Subcutaneous abdominal adipose tissue (tissue), 5 donors: ENCODE measurements around the gene FCER1G.

ENCODE experiments used
- H3K27ac ChIP-seq: one replicate; pipeline ENCODE4 v1.7.0; 2013; ENCODE audit warnings: low read depth, mild to moderate bottlenecking, inconsistent platforms, low read length, moderate library complexity
- H3K27me3 ChIP-seq, 5 donors: one replicate each; pipeline ENCODE4 v1.7.0; 2013; ENCODE audit warnings: low read length in 5 of 5, inconsistent platforms in 1 of 5; ENCODE audit not compliant: control insufficient read depth in 5 of 5, insufficient read depth in 4 of 5
- H3K36me3 ChIP-seq, 5 donors: one replicate each; pipeline ENCODE4 v1.7.0; 2013; ENCODE audit warnings: low read length in 5 of 5; ENCODE audit not compliant: control insufficient read depth in 5 of 5, insufficient read depth in 5 of 5
- H3K4me1 ChIP-seq, 5 donors: one replicate each; pipeline ENCODE4 v1.7.0; 2013; ENCODE audit warnings: low read length in 5 of 5, mild to moderate bottlenecking in 3 of 5, moderate library complexity in 1 of 5; ENCODE audit not compliant: control insufficient read depth in 5 of 5, insufficient read depth in 5 of 5
- H3K4me3 ChIP-seq, 5 donors: one replicate each; pipeline ENCODE4 v1.7.0; 2013; ENCODE audit warnings: low read length in 5 of 5, low read depth in 1 of 5
- H3K9ac ChIP-seq, 5 donors: one replicate each; pipeline ENCODE4 v1.7.0; 2013; ENCODE audit warnings: low read length in 5 of 5, mild to moderate bottlenecking in 4 of 5, moderate library complexity in 3 of 5
- H3K9me3 ChIP-seq, 5 donors: one replicate each; pipeline ENCODE4 v1.7.0; 2013; ENCODE audit warnings: low read length in 5 of 5; ENCODE audit not compliant: control insufficient read depth in 5 of 5
- donor health status: healthy.
- donor health status: healthy.
- donor health status: healthy.
- donor health status: healthy.
- donor health status: healthy.

FCER1G gene

DNA sequence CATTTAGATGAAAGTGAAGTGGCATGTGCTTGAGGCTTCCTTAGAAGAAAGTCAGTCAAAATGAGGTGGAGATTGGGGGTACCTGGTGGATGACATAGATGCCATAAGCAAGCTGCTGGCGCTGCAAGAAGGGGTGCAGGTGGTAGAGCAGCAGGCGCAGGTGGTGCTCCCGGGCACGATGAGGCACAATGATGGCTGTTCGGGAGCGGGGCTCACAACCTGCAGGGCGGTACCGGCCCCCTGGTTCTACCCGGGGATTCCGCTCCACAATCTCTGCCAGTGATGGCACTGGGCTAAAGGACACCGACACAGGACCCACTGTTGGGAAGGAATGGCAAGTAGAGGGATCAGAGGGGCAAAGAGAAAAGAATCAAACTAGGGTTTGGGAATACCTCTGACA, 40.2 kb upstream of the FCER1G start:
- no peak overlapping the region for H3K27ac ChIP-seq

DNA sequence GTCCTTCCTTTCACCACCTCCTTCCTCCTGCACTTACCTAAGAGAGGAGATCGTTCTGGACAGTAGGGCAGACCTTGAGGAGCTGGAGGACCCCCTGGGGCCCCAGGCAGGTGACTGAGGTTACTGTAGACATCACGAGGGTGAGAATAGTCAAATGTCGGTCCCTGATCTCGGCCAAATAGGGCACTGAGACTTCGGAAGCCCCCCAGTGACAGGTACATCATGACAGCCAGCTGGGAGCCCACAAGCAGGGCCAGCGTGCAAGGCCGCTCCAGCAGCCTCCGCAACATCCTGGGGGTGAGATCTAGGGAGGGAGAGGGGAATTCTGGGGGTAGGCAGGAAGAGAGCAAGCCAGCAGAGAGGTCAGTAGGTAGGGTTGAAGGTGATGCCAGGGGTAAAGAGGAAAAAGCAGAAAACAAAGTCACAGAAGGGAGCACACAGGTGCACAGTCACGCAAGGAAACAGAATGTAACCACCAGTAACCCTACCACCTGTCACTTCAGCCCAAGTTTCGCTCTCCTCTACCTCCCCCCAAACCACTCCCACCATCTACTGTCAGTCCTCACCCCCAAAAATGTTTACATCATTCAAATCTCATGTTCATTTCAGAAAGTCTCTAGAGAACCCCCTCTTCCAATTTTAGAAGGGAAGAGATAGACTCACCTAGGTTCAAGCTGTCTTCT, 39.2 kb upstream of the FCER1G start:
- Histone ChIP-seq H3K4me1 (peaks cover 12 to 51% (median 42%) of the 10 kb centered on the region in 5 donors), H3K9me3 (no peaks in the 10 kb centered on the region), H3K9ac (peak overlapping the region; percentile 81 to 91 (median 88)), H3K27ac (peak overlapping the region; percentile 90), H3K4me3 (peak overlapping the region in 4 of 5 donors; percentile 94 to 98 (median 98)), H3K27me3 (no peaks in the 10 kb centered on the region), H3K36me3 (peaks cover 5 to 50% (median 42%) of the 10 kb centered on the region in 5 donors)

More for the DNA sequence above, 40.2 kb upstream of the FCER1G start:
- Histone ChIP-seq H3K9me3 (no peaks in the 10 kb centered on the region), H3K4me1 (peaks cover 12 to 51% (median 42%) of the 10 kb centered on the region in 5 donors), H3K27me3 (no peaks in the 10 kb centered on the region), H3K36me3 (peaks cover 5 to 59% (median 50%) of the 10 kb centered on the region in 5 donors), H3K4me3 (no peak overlapping the region), H3K9ac (no peak overlapping the region)

DNA sequence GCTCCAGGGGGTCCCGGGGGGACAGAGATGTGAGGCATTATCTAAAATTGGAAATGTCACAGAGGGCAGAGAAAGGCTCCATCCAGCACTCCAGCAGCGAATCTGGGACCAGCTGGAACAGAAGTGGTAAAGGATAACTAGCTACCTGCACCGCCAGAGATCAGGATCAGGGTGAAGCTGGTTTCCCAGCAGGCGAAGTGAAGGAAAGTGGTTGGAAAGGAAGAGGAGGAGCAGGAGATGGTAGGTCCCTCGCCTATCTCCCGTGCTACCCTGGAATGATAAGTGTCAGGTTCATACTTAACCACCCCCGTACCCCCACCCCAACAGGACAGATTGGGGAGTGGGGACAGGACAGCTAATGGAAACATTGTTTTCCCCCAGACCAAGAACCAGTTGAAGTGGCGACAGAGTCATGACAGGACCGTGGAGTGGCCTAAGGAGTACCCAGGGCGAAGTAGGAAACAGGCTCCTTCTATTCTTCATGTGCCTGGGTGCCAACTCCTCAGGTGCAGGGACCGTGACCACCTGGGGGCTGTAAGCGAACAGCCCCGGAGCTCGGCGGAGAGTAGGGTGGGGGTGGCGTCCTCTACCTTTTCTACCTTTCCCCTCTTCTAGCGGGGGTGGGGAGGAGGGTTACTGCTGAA, 38.5 kb upstream of the FCER1G start:
- peak overlapping the region; percentile 94 to 98 (median 97) for H3K4me3 ChIP-seq
- peaks cover 12 to 46% (median 42%) of the 10 kb centered on the region in 5 donors for H3K4me1 ChIP-seq
- peak overlapping the region; percentile 81 to 91 (median 88) for H3K9ac ChIP-seq
- H3K9me3 ChIP-seq = no peaks in the 10 kb centered on the region
- H3K27me3 ChIP-seq = no peaks in the 10 kb centered on the region
- peaks cover 5 to 43% (median 36%) of the 10 kb centered on the region in 5 donors for H3K36me3 ChIP-seq
- peak overlapping the region; percentile 90 for H3K27ac ChIP-seq

DNA sequence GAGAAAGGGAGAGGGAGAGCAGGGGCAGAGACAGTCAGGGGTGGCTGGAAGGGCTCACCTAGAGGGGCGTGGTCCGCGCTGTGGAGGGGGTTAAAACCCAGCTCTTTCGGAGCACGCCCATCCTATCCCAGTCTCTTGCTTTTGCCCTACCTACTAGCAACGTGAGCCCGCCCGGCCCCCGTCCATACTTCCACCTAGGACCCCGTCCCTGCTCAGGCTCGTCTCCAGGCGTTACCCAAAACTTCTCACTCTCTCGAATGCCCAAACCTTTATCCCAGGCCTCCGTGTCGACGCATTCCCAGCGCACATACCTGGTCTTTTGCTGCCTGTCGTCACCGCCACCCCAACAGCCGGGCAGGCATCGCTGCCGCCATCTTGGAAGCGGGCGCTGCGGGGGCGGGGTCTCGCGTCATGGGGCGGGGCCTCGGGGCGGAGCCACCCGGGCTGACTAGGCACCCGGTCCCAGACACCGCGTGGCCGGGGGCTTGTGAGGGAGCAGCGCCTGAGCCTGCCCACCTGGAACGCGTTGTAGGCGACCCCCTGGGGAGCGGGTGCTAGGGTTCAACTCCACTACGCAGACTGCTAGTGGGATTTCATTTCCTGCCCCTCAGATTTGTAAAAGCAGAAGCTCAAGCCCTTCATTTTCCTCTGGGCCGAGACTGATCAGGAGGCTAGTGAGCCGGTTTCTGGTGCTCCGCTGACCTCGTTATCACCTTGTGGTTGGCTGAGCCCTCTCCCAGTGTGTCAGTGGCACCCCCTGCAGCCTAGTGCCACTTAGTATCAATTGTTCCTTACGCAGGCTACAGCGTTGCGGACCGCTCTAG, 37.8 kb upstream of the FCER1G start, which contains the start of gene B4GALT3:
Gene B4GALT3 (minus strand): TSS at position 396 of the 824 bp plus-strand sequence. CDS start 1,447 bp downstream, outside the sequence.
- H3K4me3 ChIP-seq = peak within 1 kb of the TSS; percentile 94 to 98 (median 97)
- peaks cover 5 to 36% (median 29%) of the 10 kb centered on the region in 5 donors for H3K36me3 ChIP-seq
- H3K4me1 ChIP-seq = peaks cover 12 to 40% (median 39%) of the 10 kb centered on the region in 5 donors
- peak within 1 kb of the TSS; percentile 81 to 91 (median 88) for H3K9ac ChIP-seq
- peak within 1 kb of the TSS; percentile 90 for H3K27ac ChIP-seq
- no peaks in the 10 kb centered on the region for H3K9me3 ChIP-seq
- no peaks in the 10 kb centered on the region for H3K27me3 ChIP-seq

DNA sequence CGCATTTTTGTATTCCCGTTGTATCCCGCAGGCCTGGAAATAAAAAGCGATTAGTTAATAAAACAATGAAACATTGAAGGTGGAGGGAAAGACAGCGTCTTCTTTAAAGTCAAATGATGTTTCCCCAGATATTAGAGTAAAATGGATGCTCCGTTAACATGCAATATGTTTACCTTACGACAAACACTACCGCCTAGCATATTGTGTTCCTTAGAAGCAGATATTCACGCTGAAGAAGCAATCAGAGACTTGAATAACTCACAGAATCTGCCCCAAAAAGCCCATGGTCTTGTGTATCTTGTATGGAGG, 37.2 kb upstream of the FCER1G start:
- peak overlapping the region in 4 of 5 donors; percentile 85 to 91 (median 89) for H3K9ac ChIP-seq

DNA sequence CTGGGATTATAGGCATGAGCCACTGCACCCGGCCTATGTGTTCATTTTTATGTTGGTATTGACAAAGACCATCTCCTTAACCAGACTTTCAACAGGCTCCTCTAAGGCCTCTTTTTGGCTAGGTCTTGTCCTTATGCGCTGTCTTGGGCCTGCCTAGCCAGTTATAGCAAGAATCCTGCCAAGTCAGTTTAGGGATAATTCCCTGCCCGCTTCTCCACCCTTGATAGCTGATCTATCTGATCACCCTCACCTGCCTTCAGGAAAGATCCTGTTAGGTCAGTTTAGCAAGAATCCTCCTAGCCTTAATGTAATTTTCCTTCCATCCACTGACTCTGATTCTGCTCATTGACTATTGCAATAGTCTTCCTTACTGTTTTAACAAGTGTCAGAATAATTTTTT, 35.4 kb upstream of the FCER1G start:
- Histone ChIP-seq H3K36me3 (peaks cover under 1 to 14% (median 12%) of the 10 kb centered on the region in 5 donors), H3K27me3 (no peaks in the 10 kb centered on the region), H3K4me3 (no peak overlapping the region), H3K4me1 (peaks cover 5 to 37% (median 33%) of the 10 kb centered on the region in 5 donors), H3K9ac (no peak overlapping the region), H3K27ac (no peak overlapping the region), H3K9me3 (no peaks in the 10 kb centered on the region)

More for the DNA sequence above, 37.2 kb upstream of the FCER1G start:
- H3K4me1 ChIP-seq = peaks cover 10 to 35% (median 34%) of the 10 kb centered on the region in 5 donors
- H3K9me3 ChIP-seq = no peaks in the 10 kb centered on the region
- H3K36me3 ChIP-seq = peaks cover 5 to 30% (median 27%) of the 10 kb centered on the region in 5 donors
- H3K27me3 ChIP-seq = no peaks in the 10 kb centered on the region
- H3K4me3 ChIP-seq = peak overlapping the region; percentile 72 to 98 (median 97)
- H3K27ac ChIP-seq = peak overlapping the region; percentile 90

DNA sequence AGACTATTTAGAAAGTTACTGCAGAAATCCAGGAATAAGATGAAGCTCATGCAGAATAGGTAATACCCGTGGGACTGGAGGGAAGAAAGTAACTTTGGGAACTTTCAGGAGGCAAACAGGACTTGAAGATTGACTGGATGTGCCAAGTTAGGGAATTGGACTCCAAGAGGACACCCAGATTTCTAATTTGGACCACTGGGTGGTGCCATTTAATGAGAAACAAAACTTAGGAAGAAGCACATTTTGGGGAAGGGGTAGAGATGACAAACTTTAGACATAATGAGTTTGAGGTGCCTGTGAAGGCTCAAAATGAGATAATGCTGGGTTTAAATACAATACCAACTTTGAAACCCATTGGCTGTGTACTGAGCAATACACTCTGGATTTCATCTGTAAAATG, 34.5 kb upstream of the FCER1G start:
- Histone ChIP-seq H3K36me3 (peaks cover 0 to 5% (median 4%) of the 10 kb centered on the region in 5 donors), H3K27ac (no peak overlapping the region), H3K4me3 (no peak overlapping the region), H3K9me3 (no peaks in the 10 kb centered on the region), H3K27me3 (no peaks in the 10 kb centered on the region), H3K9ac (no peak overlapping the region), H3K4me1 (peaks cover 5 to 44% (median 36%) of the 10 kb centered on the region in 5 donors)

DNA sequence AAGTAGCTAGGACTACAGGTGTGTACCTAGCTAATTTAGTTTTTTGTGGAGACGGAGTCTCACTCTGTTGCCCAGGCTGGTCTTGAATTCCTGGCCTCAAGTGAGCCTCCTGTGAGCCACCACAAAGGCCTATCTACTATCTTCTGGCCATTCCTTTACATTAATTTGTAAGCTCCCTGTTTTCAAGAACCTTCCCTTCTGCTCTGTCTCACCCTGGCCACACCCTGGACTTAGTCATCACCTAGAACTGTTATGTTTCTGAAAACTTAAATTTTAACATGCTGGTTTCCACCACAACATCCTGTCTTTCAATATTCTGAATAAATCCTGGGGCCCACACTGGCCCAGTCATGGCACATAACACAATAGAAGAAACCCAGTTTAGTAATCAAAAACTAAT, 32.9 kb upstream of the FCER1G start:
- H3K27ac ChIP-seq = no peak overlapping the region
- H3K4me3 ChIP-seq = no peak overlapping the region
- peaks cover 2 to 44% (median 35%) of the 10 kb centered on the region in 5 donors for H3K4me1 ChIP-seq
- H3K9ac ChIP-seq = no peak overlapping the region
- H3K36me3 ChIP-seq = no peaks in the 10 kb centered on the region
- no peaks in the 10 kb centered on the region for H3K27me3 ChIP-seq
- H3K9me3 ChIP-seq = no peaks in the 10 kb centered on the region

DNA sequence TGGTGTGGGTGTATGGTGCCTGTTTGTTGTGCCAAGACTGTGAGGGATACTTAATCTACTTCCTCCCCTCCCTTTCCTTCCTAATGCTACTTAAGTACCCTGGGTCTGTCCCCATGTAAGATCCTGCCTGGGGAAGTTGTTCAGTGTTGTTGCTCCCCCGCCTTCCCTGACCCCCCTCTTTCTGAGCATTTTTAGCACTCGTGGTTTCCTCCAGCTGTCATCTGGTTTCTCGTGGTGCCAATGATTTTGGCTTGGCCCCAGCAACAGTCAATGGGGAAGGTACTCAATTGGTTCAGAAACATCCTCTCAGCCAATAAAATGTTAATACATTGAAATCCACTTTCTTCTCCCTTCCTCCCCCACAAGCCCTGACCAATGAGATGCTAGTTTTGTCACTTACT, 29.8 kb upstream of the FCER1G start:
- no peak overlapping the region for H3K9ac ChIP-seq
- H3K27me3 ChIP-seq = no peaks in the 10 kb centered on the region
- H3K36me3 ChIP-seq = no peaks in the 10 kb centered on the region
- H3K4me3 ChIP-seq = peak overlapping the region in 1 of 5 donors; percentile 6
- no peaks in the 10 kb centered on the region for H3K9me3 ChIP-seq
- peak overlapping the region; percentile 78 for H3K27ac ChIP-seq
- H3K4me1 ChIP-seq = peaks cover 0 to 58% (median 42%) of the 10 kb centered on the region in 5 donors
